ENCODE results near the gene DTHD1. TPM values are rescaled to one million over a fixed set of nuclear protein-coding genes. Genes with fewer than 3 reads are reported as not detected.

DTHD1 gene
- total and polyA plus RNA-seq, 10 of the 15 experiments (the other 5 are each of a cell fraction or from before 2014, with no cell fraction given), result 0.05 to 2.8 (median 1.4) TPM

DNA sequence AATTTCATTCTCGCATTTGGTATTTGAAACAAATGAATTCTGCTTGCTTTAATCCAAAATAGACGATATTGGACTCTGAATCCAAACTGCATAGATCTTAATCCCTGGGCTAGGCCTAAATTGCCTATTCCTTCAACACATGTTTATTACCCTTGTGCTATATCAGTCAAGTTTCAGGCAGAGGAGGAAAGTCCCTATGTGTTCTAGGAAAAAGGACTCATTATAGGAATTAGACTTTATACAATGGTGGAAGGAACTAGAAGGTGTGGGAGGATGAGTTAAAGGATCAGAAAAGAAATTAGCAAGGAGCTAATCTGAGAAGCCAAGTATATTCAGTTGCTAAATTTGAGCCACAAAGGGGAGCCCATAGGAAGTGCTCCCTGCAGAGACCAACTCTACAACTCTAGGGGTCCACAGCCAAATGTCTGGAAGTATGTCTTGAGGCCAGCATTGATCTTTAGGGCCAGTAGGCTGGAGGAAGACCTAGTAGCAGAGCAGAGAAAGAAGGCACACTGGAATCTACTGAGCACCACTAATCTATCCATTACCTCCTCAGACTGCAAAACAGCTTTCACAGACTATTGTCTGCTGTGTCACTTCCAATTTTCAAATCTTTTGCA lies 17.1 kb upstream of the DTHD1 start:
- CTCF ChIA-PET, result no interaction called here
- Histone ChIP-seq H3K36me3 (ENCODE audit: control insufficient read depth in 2 of 2, insufficient read depth in 2 of 2, low read length in 1 of 2) (no peaks in the 10 kb centered on the region), H3K4me1 (ENCODE audit: control insufficient read depth, insufficient read depth, low read length) (no peaks in the 10 kb centered on the region), H3K9me3 (replicated peaks; ENCODE audit: control insufficient read depth, insufficient read depth, low read length) (no peaks in the 10 kb centered on the region), H4K20me1 (ENCODE audit: control insufficient read depth, insufficient read depth) (no peaks in the 10 kb centered on the region), H3K4me2 (ENCODE audit: control insufficient read depth, insufficient read depth) (no peak overlapping the region), H3K79me2 (ENCODE audit: control insufficient read depth, insufficient read depth, low read length) (no peaks in the 10 kb centered on the region), H3K27ac (ENCODE audit: control insufficient read depth, insufficient read depth) (no peak overlapping the region), H3K9ac (ENCODE audit: control insufficient read depth, insufficient read depth, low read length) (no peak overlapping the region), H3K4me3 (no peak overlapping the region), H3K27me3 (replicated peaks in 1 of 2; ENCODE audit: control insufficient read depth in 2 of 2, insufficient read depth in 2 of 2, low read length in 1 of 2) (no peaks in the 10 kb centered on the region), H2AFZ (ENCODE audit: control insufficient read depth, low read depth, low read length) (no peak overlapping the region)
- DNase-seq (ENCODE audit: low read depth, low spot score) (no peak), ATAC-seq (no peak), FAIRE-seq (no peak)
- POLR2A ChIA-PET, result no interaction called here
- 96% methylated on average over 2 of the region's 2 CpGs for WGBS (ENCODE audit: insufficient coverage, insufficient replicate concordance, low lambda C conversion rate, missing lambda C conversion rate)
- no TSS peak for BruUV-seq (replicated peaks)
- RAD21 ChIA-PET (ENCODE audit: unreplicated experiment), result interaction anchor here (0.8 to 1.1 kb wide), 2 partner anchors 21 to 84 kb away, joined by 3 to 4 read pairs; no protein-coding TSS in a partner anchor
- SMC1A ChIA-PET (ENCODE audit: uncharacterized antibody, unreplicated experiment), result interaction anchor here (1.0 to 2.0 kb wide), 5 partner anchors 8 to 84 kb away, joined by 3 to 4 read pairs (median 3); partner anchors contain the start of gene ARAP2
- intact Hi-C loops (cut with micrococcal nuclease; ENCODE audit: unreplicated experiment), result no loop called here
- no peak for TF ChIP-seq ATF7 (IDR thresholded peaks at IDR 0.05; ENCODE audit: low read depth)
- in situ Hi-C loops (cut with MboI), result no loop called here

DNA sequence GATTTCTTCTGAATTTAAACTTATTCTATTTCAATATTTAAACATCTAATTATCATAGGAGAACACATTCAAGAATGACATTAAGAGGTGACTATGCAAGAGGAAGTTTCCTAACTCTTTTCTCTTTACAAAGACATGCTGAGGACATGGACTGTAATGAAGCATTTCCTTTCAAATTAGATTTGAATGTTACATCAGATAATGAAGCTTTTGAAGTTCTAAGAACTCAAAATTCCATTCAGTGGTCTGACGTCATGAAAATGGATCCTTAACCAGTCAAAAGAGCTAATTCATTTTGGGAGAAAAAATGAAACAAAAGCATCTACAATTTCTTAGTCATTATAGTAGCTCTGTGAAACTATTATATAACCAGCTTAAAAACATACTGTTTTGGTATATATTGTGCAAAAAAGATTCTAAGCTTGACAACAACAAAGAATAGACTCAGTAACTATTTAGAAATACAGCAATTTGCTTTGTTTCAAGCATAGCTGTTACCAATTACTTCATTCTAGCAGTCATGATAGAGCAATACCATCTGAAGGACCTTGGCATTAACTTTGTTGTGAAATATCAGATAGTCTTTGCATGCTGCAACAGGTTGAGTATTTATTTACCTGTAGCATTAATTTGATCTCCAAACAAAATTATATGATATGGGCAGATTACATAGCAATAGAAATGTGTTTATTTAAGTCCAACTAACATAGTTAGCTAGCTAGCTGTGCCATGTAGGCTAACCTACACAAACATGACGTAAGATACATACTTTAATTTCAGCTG lies 13.7 kb upstream of the DTHD1 start:
- H3K27me3 ChIP-seq (replicated peaks in 1 of 2; ENCODE audit: control insufficient read depth in 2 of 2, insufficient read depth in 2 of 2, low read length in 1 of 2), result no peaks in the 10 kb centered on the region
- intact Hi-C loops (cut with micrococcal nuclease; ENCODE audit: unreplicated experiment) (no loop called here), in situ Hi-C loops (cut with MboI) (no loop called here)
- H3K79me2 ChIP-seq (ENCODE audit: control insufficient read depth, insufficient read depth, low read length), result no peaks in the 10 kb centered on the region
- no peaks in the 10 kb centered on the region for H3K9me3 ChIP-seq (replicated peaks; ENCODE audit: control insufficient read depth, insufficient read depth, low read length)
- no peak for DNase-seq (ENCODE audit: low read depth, low spot score)
- no peak overlapping the region for H3K9ac ChIP-seq (ENCODE audit: control insufficient read depth, insufficient read depth, low read length)
- ChIA-PET RAD21 (ENCODE audit: unreplicated experiment) (interaction anchor here (0.8 to 2.3 kb wide), 8 partner anchors 9 to 132 kb away, joined by 3 to 9 read pairs (median 4); partner anchors contain the start of gene ARAP2), CTCF (interaction anchor here (0.8 to 2.8 kb wide), 8 partner anchors 9 to 133 kb away, joined by 3 to 6 read pairs (median 4); partner anchors contain the start of gene DTHD1), POLR2A (interaction anchor here (1.1 kb wide), 1 partner anchor 10 kb away, joined by 5 read pairs; no protein-coding TSS in a partner anchor), SMC1A (ENCODE audit: uncharacterized antibody, unreplicated experiment) (interaction anchor here (0.6 to 4.5 kb wide), 16 partner anchors 9 to 150 kb away, joined by 3 to 38 read pairs (median 4); partner anchors contain the start of gene DTHD1)
- BruUV-seq (replicated peaks), result no TSS peak
- no peak for FAIRE-seq
- ATAC-seq, result no peak
- H4K20me1 ChIP-seq (ENCODE audit: control insufficient read depth, insufficient read depth), result no peaks in the 10 kb centered on the region
- no peak overlapping the region for H3K4me3 ChIP-seq
- no peaks in the 10 kb centered on the region for H3K4me1 ChIP-seq (ENCODE audit: control insufficient read depth, insufficient read depth, low read length)
- no peak overlapping the region for H2AFZ ChIP-seq (ENCODE audit: control insufficient read depth, low read depth, low read length)
- H3K27ac ChIP-seq (ENCODE audit: control insufficient read depth, insufficient read depth), result no peak overlapping the region
- no peaks in the 10 kb centered on the region for H3K36me3 ChIP-seq (ENCODE audit: control insufficient read depth in 2 of 2, insufficient read depth in 2 of 2, low read length in 1 of 2)
- no peak overlapping the region for H3K4me2 ChIP-seq (ENCODE audit: control insufficient read depth, insufficient read depth)
- WGBS (ENCODE audit: insufficient coverage, insufficient replicate concordance, low lambda C conversion rate, missing lambda C conversion rate), result 94% methylated on average over 2 of the region's 2 CpGs
- no peak for TF ChIP-seq CBX5 (IDR thresholded peaks at IDR 0.05; ENCODE audit: low read depth)
- no peak for TF ChIP-seq RAD21 (IDR thresholded peaks at IDR 0.05; ENCODE audit: insufficient read depth, low read depth, low read length)
- no peak for TF ChIP-seq PAX5 (IDR thresholded peaks at IDR 0.05; ENCODE audit: borderline replicate concordance, low read depth, low read length)
- TF ChIP-seq CHD2 (IDR thresholded peaks at IDR 0.05; ENCODE audit: borderline replicate concordance, low read depth, low read length), result no peak
- TF ChIP-seq, protein P1, sequence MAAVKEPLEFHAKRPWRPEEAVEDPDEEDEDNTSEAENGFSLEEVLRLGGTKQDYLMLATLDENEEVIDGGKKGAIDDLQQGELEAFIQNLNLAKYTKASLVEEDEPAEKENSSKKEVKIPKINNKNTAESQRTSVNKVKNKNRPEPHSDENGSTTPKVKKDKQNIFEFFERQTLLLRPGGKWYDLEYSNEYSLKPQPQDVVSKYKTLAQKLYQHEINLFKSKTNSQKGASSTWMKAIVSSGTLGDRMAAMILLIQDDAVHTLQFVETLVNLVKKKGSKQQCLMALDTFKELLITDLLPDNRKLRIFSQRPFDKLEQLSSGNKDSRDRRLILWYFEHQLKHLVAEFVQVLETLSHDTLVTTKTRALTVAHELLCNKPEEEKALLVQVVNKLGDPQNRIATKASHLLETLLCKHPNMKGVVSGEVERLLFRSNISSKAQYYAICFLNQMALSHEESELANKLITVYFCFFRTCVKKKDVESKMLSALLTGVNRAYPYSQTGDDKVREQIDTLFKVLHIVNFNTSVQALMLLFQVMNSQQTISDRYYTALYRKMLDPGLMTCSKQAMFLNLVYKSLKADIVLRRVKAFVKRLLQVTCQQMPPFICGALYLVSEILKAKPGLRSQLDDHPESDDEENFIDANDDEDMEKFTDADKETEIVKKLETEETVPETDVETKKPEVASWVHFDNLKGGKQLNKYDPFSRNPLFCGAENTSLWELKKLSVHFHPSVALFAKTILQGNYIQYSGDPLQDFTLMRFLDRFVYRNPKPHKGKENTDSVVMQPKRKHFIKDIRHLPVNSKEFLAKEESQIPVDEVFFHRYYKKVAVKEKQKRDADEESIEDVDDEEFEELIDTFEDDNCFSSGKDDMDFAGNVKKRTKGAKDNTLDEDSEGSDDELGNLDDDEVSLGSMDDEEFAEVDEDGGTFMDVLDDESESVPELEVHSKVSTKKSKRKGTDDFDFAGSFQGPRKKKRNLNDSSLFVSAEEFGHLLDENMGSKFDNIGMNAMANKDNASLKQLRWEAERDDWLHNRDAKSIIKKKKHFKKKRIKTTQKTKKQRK (IDR thresholded peaks at IDR 0.05; ENCODE audit: low read depth, low read length), result no peak
- TF ChIP-seq SREBF1 (IDR thresholded peaks at IDR 0.05; ENCODE audit: low read length), result no peak
- no peak for TF ChIP-seq TAF1 (IDR thresholded peaks at IDR 0.05; ENCODE audit: borderline replicate concordance, low read depth, low read length)
- TF ChIP-seq, protein P2, sequence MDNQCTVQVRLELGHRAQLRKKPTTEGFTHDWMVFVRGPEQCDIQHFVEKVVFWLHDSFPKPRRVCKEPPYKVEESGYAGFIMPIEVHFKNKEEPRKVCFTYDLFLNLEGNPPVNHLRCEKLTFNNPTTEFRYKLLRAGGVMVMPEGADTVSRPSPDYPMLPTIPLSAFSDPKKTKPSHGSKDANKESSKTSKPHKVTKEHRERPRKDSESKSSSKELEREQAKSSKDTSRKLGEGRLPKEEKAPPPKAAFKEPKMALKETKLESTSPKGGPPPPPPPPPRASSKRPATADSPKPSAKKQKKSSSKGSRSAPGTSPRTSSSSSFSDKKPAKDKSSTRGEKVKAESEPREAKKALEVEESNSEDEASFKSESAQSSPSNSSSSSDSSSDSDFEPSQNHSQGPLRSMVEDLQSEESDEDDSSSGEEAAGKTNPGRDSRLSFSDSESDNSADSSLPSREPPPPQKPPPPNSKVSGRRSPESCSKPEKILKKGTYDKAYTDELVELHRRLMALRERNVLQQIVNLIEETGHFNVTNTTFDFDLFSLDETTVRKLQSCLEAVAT (IDR thresholded peaks at IDR 0.05), result no peak
- TF ChIP-seq TCF12 (IDR thresholded peaks at IDR 0.05; ENCODE audit: low read depth, low read length), result no peak
